Activated CD8-positive, alpha-beta memory T cell treated with anti-CD3 and anti-CD28 coated beads, Interleukin-2, amount 50 U/mL, for 48 hours (primary cell): Measurements from ENCODE around the gene IFT80.
A peak's percentile ranks its signal among the peaks of the same experiment; 100 is the strongest.
"Not testable (repeated sequence)": the region's sequence is repeated elsewhere in the genome, so short reads cannot be mapped to it uniquely, and the experiment has no call there.

Experiments used
- DNase-seq: peaks from one replicate; pipeline ENCODE4 v3.0.0-alpha.2; 2020

The IFT80 gene

DNA sequence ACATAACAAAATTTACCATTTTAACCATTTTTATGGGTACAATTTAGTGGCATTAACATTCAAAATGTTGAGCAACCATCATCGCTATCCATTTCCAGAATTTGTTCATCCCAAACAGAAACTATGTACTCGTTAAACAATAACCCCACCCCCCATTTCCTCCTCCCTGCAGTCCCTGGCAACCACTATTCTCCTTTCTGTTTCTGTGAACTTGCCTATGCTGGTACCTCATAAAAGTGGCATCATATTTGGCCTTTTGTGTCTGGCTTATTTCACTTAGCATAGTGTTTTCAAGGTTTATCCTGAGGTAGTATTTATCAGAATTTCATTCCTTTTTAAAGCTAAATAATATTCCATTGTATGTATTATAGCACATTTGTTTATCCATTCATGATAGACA is 141.4 kb downstream of the IFT80 start:
- no peak for DNase-seq

GRCh38 chr3:160253298-160253697 is 145.7 kb downstream of the IFT80 start:
- no peak for DNase-seq

- no peak for DNase-seq
Observed at GRCh38 chr3:160247766-160248165, 151.3 kb downstream of the IFT80 start.

DNA sequence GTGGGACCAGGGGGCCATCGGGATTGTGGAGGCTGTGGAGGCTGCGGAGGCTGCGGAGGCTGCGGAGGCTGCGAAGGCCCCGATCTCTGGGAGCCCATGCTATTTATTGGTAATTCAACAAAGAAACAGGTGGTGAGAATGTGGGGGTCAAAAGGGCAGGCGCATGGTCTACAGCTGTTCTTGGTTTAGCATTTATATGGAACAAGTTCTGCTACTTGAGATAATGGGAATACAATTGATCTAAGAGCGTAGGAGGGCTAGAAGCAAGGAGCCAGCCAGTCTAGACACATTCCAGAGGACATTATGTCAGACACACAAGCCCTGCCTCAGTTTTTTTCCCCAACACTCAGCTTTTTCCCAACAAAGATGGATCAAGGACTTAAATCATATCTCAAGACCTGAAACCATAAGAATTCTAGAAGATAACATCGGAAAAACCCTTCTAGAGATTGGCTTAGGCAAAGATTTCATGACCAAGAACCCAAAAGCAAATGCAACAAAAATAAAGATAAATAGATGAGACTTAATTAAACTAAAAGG is 153.7 kb downstream of the IFT80 start:
- DNase-seq = no peak

- DNase-seq = not testable (repeated sequence)
Observed at GRCh38 chr3:160240719-160241118, 158.3 kb downstream of the IFT80 start.

- no peak for DNase-seq
Observed at GRCh38 chr3:160232014-160232413, 167.0 kb downstream of the IFT80 start.

GRCh38 chr3:160227419-160227818 is 171.6 kb downstream of the IFT80 start:
- no peak for DNase-seq

GRCh38 chr3:160226026-160226907 is 172.8 kb downstream of the IFT80 start:
- peak; percentile 57 for DNase-seq

DNA sequence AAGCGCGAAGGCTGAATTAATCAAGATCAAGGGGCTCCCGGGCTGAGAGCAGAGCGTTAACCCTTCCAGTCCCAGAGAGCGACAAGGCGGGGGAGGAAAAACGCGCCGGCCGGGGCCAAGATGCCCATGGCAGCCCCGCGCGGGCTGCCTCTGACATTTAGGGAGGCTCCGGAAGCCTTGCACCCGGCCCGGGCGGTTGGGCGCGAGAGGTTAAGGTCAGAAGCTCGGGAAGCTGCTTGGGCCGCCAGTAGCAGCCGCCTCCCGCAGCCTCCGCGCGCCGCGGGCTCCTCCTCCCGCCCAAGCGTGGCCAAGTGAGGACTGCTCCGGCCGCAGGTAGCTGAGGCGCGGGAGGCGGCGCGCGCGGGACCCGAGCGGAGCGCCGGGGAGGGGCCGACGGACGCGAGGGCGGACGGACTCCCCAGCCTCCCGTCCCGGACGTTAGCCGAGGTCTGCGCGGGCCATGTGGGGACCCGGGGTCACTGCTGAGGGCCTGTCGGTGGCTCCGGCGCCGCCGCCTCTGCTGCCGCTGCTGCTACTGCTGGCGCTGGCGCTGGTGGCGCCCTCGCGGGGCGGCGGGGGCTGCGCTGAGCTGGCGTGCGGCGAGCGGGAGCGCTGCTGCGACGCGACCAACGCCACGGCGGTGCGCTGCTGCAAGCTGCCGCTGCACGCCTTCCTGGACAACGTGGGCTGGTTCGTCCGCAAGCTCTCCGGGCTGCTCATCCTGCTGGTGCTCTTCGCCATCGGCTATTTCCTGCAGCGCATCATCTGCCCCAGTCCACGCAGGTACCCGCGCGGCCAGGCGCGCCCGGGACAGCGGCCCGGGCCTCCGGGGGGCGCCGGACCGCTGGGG is 173.6 kb downstream of the IFT80 start, which contains the start of gene C3orf80:
Gene C3orf80 (plus strand): TSS at position 247 of the 850 bp plus-strand sequence. CDS start 214 bp downstream, at position 461.
- peak; percentile 81 for DNase-seq

GRCh38 chr3:160224811-160225175 is 174.2 kb downstream of the IFT80 start:
- DNase-seq = no peak

- peak; percentile 52 for DNase-seq
Observed at GRCh38 chr3:160224256-160224655, 174.8 kb downstream of the IFT80 start.

DNA sequence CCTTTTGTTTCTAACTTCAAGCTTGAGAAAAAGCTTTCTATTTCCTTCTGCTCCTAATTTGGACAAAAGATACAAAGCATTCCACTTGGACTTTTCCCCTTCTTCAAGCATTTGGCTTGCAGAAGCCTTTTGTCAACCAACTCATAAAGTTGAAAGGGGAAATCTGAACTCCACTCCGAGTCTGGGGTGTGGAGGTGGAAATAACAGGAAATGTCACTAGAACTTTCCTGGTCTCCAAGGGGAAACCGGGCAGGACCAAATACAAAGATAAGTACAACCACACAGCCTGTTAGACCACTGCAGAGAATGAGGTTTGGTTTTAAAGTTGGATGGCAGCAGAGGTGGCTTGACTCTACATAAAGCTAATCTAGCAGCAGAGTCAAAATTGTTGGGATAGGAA is 178.0 kb downstream of the IFT80 start:
- no peak for DNase-seq

- DNase-seq = no peak
Observed at GRCh38 chr3:160220038-160220437, 179.0 kb downstream of the IFT80 start.

DNA sequence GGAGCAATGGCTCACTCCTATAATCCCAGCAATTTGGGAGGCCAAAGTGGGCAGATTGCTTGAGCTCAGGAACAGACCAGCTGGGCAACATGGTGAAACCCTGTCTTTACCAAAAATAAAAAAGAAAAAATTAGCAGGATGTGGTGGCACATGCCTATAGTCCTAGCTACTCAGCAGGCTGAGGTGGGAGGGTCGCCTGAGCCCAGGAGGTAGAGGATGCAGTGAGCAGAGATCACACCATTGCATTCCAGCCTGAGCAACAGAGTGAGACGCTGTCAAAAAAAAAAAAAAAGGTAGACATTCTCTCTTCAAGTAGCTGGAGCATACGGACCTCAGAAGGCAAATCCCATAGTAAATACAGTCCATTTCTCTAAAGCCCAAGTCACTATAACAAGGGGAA is 180.9 kb downstream of the IFT80 start:
- DNase-seq = no peak

GRCh38 chr3:160217675-160218074 is 181.3 kb downstream of the IFT80 start:
- DNase-seq = no peak

GRCh38 chr3:160213191-160213590 is 185.8 kb downstream of the IFT80 start:
- DNase-seq = no peak

- DNase-seq = no peak
Observed at GRCh38 chr3:160210799-160211221, 188.2 kb downstream of the IFT80 start.

DNA sequence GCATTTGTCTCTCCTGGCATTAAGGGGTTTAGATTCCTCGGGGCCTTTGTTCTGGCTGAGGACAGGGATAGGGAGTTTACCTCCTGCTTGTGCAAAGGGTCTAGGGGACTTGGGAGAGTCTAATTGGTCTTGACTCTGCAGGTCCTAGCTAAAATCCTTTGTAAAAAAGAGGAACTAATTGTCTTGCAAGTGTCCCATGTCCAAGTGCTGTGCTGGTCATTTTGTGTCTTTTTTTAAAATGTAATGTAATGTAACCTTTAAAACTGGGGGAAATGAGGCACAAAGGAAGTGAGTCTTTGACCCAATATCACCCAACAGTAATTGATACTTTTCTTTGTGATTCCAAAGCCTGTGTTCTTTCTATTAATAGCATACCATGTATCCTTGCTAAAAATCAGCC is 188.7 kb downstream of the IFT80 start:
- no peak for DNase-seq
